Amniotic stem cell (primary cell): Measurements from ENCODE around the gene RPS10.
"Not testable (repeated sequence)": the region's sequence is repeated elsewhere in the genome, so short reads cannot be mapped to it uniquely, and the experiment has no call there.

Source experiments
- DNase-seq: peaks from one replicate; lab custom pipeline; 2025; lab: John Stamatoyannopoulos, UW

The RPS10 gene

GRCh38 chr6:34447910-34448309 is 22.0 kb upstream of the RPS10 start:
- DNase-seq: no peak

GRCh38 chr6:34447386-34447785 is 21.5 kb upstream of the RPS10 start:
- no peak for DNase-seq

GRCh38 chr6:34445313-34445860 is 19.5 kb upstream of the RPS10 start:
- no peak for DNase-seq

GRCh38 chr6:34441526-34441925 is 15.7 kb upstream of the RPS10 start:
- DNase-seq: no peak

- DNase-seq: no peak
These were observed 13.6 kb upstream of the RPS10 start for GRCh38 chr6:34439442-34439841.

GRCh38 chr6:34438705-34439104 is 12.8 kb upstream of the RPS10 start:
- no peak for DNase-seq

GRCh38 chr6:34437644-34437970 is 11.7 kb upstream of the RPS10 start:
- no peak for DNase-seq

GRCh38 chr6:34436803-34437643 is 11.2 kb upstream of the RPS10 start:
- DNase-seq: no peak

GRCh38 chr6:34435916-34436315 is 10.0 kb upstream of the RPS10 start:
- DNase-seq: no peak

- DNase-seq: no peak
These were observed 754 bp downstream of the RPS10 start for GRCh38 chr6:34425132-34425497.

- no peak for DNase-seq
These were observed 1.4 kb downstream of the RPS10 start for GRCh38 chr6:34424200-34425131.

GRCh38 chr6:34423254-34423653 is 2.6 kb downstream of the RPS10 start:
- DNase-seq: no peak

- DNase-seq: no peak
These were observed 7.5 kb downstream of the RPS10 start for GRCh38 chr6:34418367-34418766.

- no peak for DNase-seq
These were observed 8.9 kb downstream of the RPS10 start for GRCh38 chr6:34416877-34417371.

GRCh38 chr6:34414999-34415858 is 10.6 kb downstream of the RPS10 start:
- no peak for DNase-seq

GRCh38 chr6:34412643-34413214 is 13.1 kb downstream of the RPS10 start:
- DNase-seq: no peak

- DNase-seq: no peak
These were observed 13.9 kb downstream of the RPS10 start for GRCh38 chr6:34412016-34412415.

- not testable (repeated sequence) for DNase-seq
These were observed 18.0 kb downstream of the RPS10 start for GRCh38 chr6:34407915-34408314.

GRCh38 chr6:34396518-34396917 is 29.4 kb downstream of the RPS10 start:
- DNase-seq: no peak

- DNase-seq: no peak
These were observed 31.9 kb downstream of the RPS10 start for GRCh38 chr6:34393966-34394305.

- DNase-seq: no peak
These were observed 32.5 kb downstream of the RPS10 start for GRCh38 chr6:34393191-34393965.
